Caco-2 (cell line): ENCODE measurements around the gene SCAANT1. TPM values are rescaled to one million over a fixed set of nuclear protein-coding genes. Genes with fewer than 3 reads are reported as not detected.

ENCODE experiments used
- BruUV-seq: library from RNA; stranded (reverse); fragments of 400-500 nt; replicated peaks from 2 replicates; lab custom pipeline; 2021; lab: Mats Ljungman, UMichigan
- CTCF ChIA-PET: fragments of 300-600 bp; sonication (Branson Sonifier 250); formaldehyde crosslinking; loops from one replicate; lab custom pipeline; 2022; ENCODE audit warnings: antibody characterized with exemption; lab: Charles Lee
- POLR2A ChIA-PET: fragments of 300-600 bp; sonication (Branson Sonifier 250); formaldehyde crosslinking; loops from one replicate; lab custom pipeline; 2022; ENCODE audit warnings: antibody characterized with exemption; lab: Charles Lee
- DNase-seq, 2 experiments: peaks; one replicate each; pipeline versions ENCODE4 v3.0.0 to v3.0.0-alpha.2; 2020 to 2022
- H3K27me3 ChIP-seq: replicated peaks from 2 replicates; pipeline ENCODE4 v1.6.0; 2011; ENCODE audit warnings: low read length; ENCODE audit not compliant: control insufficient read depth, insufficient read depth
- H3K36me3 ChIP-seq: 2 replicates; pipeline ENCODE4 v1.5.1; 2011; ENCODE audit warnings: low read length; ENCODE audit not compliant: control insufficient read depth, insufficient read depth
- H3K4me1 ChIP-seq: fragments of 250-450 bp; sonication (Bioruptor Pico); 2 replicates; pipeline ENCODE4 v1.5.1; 2020; ENCODE audit warnings: mild to moderate bottlenecking
- H3K4me3 ChIP-seq: 2 replicates; pipeline ENCODE4 v1.5.1; 2011; ENCODE audit warnings: low read depth, mild to moderate bottlenecking, control low read depth, low read length
- H3K9me3 ChIP-seq: fragments of 250-450 bp; sonication (Bioruptor Pico); 2 replicates; pipeline ENCODE4 v1.5.1; 2020; ENCODE audit warnings: mild to moderate bottlenecking, moderate library complexity
- H3K27ac Mint-ChIP-seq: one replicate; pipeline ENCODE4 v1.8.0; 2022; ENCODE audit warnings: mixed read lengths; ENCODE audit not compliant: unreplicated experiment
- H3K27me3 Mint-ChIP-seq: one replicate; pipeline ENCODE4 v1.8.0; 2022; ENCODE audit warnings: mixed read lengths; ENCODE audit not compliant: insufficient read depth, unreplicated experiment
- H3K36me3 Mint-ChIP-seq: one replicate; pipeline ENCODE4 v1.8.0; 2022; ENCODE audit warnings: mild to moderate bottlenecking, mixed read lengths; ENCODE audit not compliant: insufficient read depth, unreplicated experiment
- H3K4me1 Mint-ChIP-seq: one replicate; pipeline ENCODE4 v1.8.0; 2022; ENCODE audit warnings: low read depth, mixed read lengths; ENCODE audit not compliant: unreplicated experiment
- H3K4me3 Mint-ChIP-seq: one replicate; pipeline ENCODE4 v1.8.0; 2022; ENCODE audit warnings: mild to moderate bottlenecking, moderate library complexity, mixed read lengths; ENCODE audit not compliant: unreplicated experiment
- H3K9me3 Mint-ChIP-seq: one replicate; pipeline ENCODE4 v1.8.0; 2022; ENCODE audit warnings: mixed read lengths; ENCODE audit not compliant: unreplicated experiment
- CTCF ChIP-seq, 2 experiments: fragments of 200-600 bp in 1 of 2; IDR thresholded peaks; 1 replicate in 1 of 2; 2 replicates in 1 of 2; pipeline versions ENCODE4 v1.5.1 to v1.8.0; 2011 to 2022; ENCODE audit warnings: antibody characterized with exemption in 1 of 2, control low read depth in 1 of 2, inconsistent platforms in 1 of 2, low read depth in 1 of 2, low read length in 1 of 2, mild to moderate bottlenecking in 1 of 2, moderate library complexity in 1 of 2; ENCODE audit not compliant: insufficient read depth in 1 of 2, severe bottlenecking in 1 of 2, unreplicated experiment in 1 of 2
- intact Hi-C: fragments of 100-400 bp; cut with micrococcal nuclease; formaldehyde crosslinking; loops from one replicate; pipeline ENCODE4 v1.10.0; 2022; ENCODE audit not compliant: unreplicated experiment
- total RNA-seq: library from RNA; stranded (reverse); gene quantifications from 2 replicates; pipeline ENCODE4 v1.2.3, GENCODE V29; 2022

Gene SCAANT1
- total RNA-seq, 1 experiment from 2014 or later: not detected

- Histone ChIP-seq H3K4me1 (peaks cover 23% of the 10 kb centered on the region), H3K36me3 (no peaks in the 10 kb centered on the region; the same call in 1 of the 2 replicates), H3K4me3 (peak overlapping the region; percentile 93), H3K9me3 (no peaks in the 10 kb centered on the region), H3K27me3 (no peaks in the 10 kb centered on the region)
- TF ChIP-seq CTCF (IDR thresholded peaks at IDR 0.05; ENCODE audit: insufficient read depth in 1 of 2, low read depth in 1 of 2, low read length in 1 of 2, severe bottlenecking in 1 of 2, unreplicated experiment in 1 of 2): no peak
- H3K36me3 Mint-ChIP-seq: peaks cover 13% of the 10 kb centered on the region
- H3K27ac Mint-ChIP-seq: peak overlapping the region; percentile 64
- H3K4me1 Mint-ChIP-seq: peaks cover 28% of the 10 kb centered on the region
- no TSS peak for BruUV-seq
- H3K27me3 Mint-ChIP-seq: no peaks in the 10 kb centered on the region
- ChIA-PET CTCF (interaction anchor here (0.5 kb wide), 1 partner anchor 45 kb away, joined by 15 read pairs; no protein-coding TSS in a partner anchor), POLR2A (no interaction called here)
- intact Hi-C loops: loop anchor here (2.0 kb wide), 1 partner anchor 50 kb away; the partner anchor contains the start of gene SCAANT1
- DNase-seq: no peak
- H3K9me3 Mint-ChIP-seq: no peaks in the 10 kb centered on the region
- peak overlapping the region; percentile 73 for H3K4me3 Mint-ChIP-seq
These were observed 49.4 kb downstream of the SCAANT1 start for GRCh38 chr3:63862804-63863149.

Other genes with a start within 250 kb of the SCAANT1 start
- not detected in 2 replicates for gene C3orf49, start 93.1 kb downstream of the SCAANT1 start, total RNA-seq
- 68.4 and 78.3 TPM in 2 replicates for gene THOC7, start 48.6 kb downstream of the SCAANT1 start, total RNA-seq
- 22.5 and 22.8 TPM in 2 replicates for gene ATXN7, start 48.5 kb downstream of the SCAANT1 start, total RNA-seq
- 96.6 and 100 TPM in 2 replicates for gene PSMD6, start 111.1 kb upstream of the SCAANT1 start, total RNA-seq